KMS-11 (cell line): Measurements from ENCODE around the gene PFKFB4.

Experiments used
- H2AFZ ChIP-seq: fragments of 200-600 bp; sonication (generic); 2 replicates; pipeline ENCODE4 v1.6.1; 2016; ENCODE audit warnings: antibody characterized with exemption, mixed run types, low read depth
- H3K27ac ChIP-seq: fragments of 200-600 bp; sonication (generic); 2 replicates; pipeline ENCODE4 v1.6.1; 2016; ENCODE audit warnings: mild to moderate bottlenecking, mixed run types
- H3K27me3 ChIP-seq: fragments of 200-600 bp; sonication (generic); 2 replicates; pipeline ENCODE4 v1.6.1; 2017; ENCODE audit warnings: mild to moderate bottlenecking, low read depth, mixed run types, moderate library complexity; ENCODE audit not compliant: insufficient read depth
- H3K36me3 ChIP-seq: fragments of 200-600 bp; sonication (generic); 2 replicates; pipeline ENCODE4 v1.6.1; 2017; ENCODE audit warnings: mild to moderate bottlenecking, mixed run types; ENCODE audit not compliant: insufficient read depth
- H3K4me1 ChIP-seq: fragments of 200-600 bp; sonication (generic); 2 replicates; pipeline ENCODE4 v1.6.1; 2016; ENCODE audit warnings: mild to moderate bottlenecking, low read depth, mixed run types; ENCODE audit not compliant: poor library complexity, severe bottlenecking
- H3K4me2 ChIP-seq: fragments of 200-600 bp; sonication (generic); 2 replicates; pipeline ENCODE4 v1.7.0; 2016; ENCODE audit warnings: mild to moderate bottlenecking, mixed run types
- H3K4me3 ChIP-seq: fragments of 200-600 bp; sonication (generic); IDR thresholded peaks from 2 replicates; pipeline ENCODE4 v1.6.1; 2017; ENCODE audit warnings: low read depth, low read length, mixed read lengths; ENCODE audit not compliant: insufficient read depth
- H3K79me2 ChIP-seq: fragments of 200-600 bp; sonication (generic); 2 replicates; pipeline ENCODE4 v1.6.1; 2016; ENCODE audit warnings: low read depth, mixed run types; ENCODE audit not compliant: insufficient read depth
- H3K9ac ChIP-seq: fragments of 200-600 bp; sonication (generic); 2 replicates; pipeline ENCODE4 v1.6.1; 2016; ENCODE audit warnings: mild to moderate bottlenecking, mixed run types
- H4K20me1 ChIP-seq: fragments of 200-600 bp; sonication (generic); 2 replicates; pipeline ENCODE4 v1.6.1; 2016; ENCODE audit warnings: mild to moderate bottlenecking, mixed run types; ENCODE audit not compliant: insufficient read depth
- TF ChIP-seq, protein P1 (sequence below): fragments of 200-600 bp; sonication (generic); conservative IDR thresholded peaks from 2 replicates; pipeline ENCODE4 v1.6.1; 2017; ENCODE audit warnings: low read depth, mild to moderate bottlenecking, antibody characterized with exemption, low read length, moderate library complexity, mixed read lengths

PFKFB4 gene

DNA sequence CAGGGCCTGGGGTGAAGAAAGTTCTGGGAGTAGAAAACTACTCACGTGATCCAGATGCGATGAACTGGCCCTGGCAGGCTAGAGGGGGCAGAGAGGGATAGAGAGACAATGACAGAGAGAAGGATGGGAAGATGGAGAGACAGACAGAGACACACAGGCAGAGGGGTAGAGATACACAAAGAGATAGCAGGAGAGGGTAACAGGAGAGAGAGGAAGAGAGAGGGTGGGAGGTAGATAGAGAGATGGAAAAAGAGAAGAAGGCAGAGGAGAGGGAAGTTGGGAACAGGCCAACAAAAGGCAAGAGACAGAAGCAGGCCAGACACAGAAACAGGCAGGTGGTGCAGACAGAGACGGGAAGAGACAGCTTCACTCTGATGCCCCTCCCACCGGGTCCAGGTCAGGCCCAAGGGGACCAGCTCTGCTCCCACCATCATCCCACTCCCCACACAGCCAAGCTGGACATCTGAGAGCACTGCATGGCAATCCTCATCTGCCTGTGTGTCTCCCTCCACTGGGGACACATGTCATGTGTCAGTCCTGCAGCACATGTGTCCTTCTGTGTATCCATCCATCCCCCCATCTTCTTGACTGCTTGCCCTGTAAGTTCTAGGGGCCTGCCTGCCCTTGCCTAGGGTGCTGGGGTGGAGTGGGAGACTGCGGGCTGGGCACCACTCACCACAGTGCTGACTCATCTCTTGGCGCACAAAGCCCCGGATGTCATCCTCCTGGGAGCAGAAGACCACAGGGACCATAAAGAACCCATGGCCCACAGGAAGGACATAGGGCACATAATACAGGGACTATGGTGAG, 9.2 kb upstream of the PFKFB4 start:
- Histone ChIP-seq H3K27me3 (no peaks in the 10 kb centered on the region), H3K4me2 (no peak overlapping the region), H3K79me2 (no peaks in the 10 kb centered on the region), H3K27ac (no peak overlapping the region), H3K4me3 (no peak overlapping the region), H2AFZ (no peak overlapping the region), H4K20me1 (no peaks in the 10 kb centered on the region), H3K36me3 (no peaks in the 10 kb centered on the region), H3K9ac (no peak overlapping the region), H3K4me1 (no peaks in the 10 kb centered on the region)
- TF ChIP-seq, protein P1, sequence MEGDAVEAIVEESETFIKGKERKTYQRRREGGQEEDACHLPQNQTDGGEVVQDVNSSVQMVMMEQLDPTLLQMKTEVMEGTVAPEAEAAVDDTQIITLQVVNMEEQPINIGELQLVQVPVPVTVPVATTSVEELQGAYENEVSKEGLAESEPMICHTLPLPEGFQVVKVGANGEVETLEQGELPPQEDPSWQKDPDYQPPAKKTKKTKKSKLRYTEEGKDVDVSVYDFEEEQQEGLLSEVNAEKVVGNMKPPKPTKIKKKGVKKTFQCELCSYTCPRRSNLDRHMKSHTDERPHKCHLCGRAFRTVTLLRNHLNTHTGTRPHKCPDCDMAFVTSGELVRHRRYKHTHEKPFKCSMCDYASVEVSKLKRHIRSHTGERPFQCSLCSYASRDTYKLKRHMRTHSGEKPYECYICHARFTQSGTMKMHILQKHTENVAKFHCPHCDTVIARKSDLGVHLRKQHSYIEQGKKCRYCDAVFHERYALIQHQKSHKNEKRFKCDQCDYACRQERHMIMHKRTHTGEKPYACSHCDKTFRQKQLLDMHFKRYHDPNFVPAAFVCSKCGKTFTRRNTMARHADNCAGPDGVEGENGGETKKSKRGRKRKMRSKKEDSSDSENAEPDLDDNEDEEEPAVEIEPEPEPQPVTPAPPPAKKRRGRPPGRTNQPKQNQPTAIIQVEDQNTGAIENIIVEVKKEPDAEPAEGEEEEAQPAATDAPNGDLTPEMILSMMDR, result no peak

DNA sequence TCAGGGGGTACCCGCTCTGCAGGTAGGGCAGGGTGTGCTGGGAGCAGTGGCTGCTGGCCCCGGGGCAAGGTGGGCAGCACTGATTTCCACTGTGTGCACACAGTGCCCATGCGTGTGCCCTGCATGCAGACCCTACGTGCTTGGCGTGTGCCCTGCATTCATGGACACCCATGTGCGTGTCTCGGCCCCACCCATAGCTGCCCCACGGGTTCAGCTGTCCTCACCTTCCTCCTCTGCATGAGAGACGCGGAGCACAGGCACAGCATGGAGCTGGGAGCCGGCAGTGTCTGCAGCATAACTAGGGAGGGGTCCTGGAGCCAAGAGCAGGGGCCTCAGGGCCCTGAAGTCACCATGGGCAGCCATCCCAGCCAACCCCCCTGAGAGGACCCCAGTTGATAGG, 8.6 kb upstream of the PFKFB4 start:
- Histone ChIP-seq H3K36me3 (no peaks in the 10 kb centered on the region), H3K4me2 (no peak overlapping the region), H3K4me3 (no peak overlapping the region), H4K20me1 (no peaks in the 10 kb centered on the region), H3K27me3 (no peaks in the 10 kb centered on the region), H3K4me1 (no peaks in the 10 kb centered on the region), H3K79me2 (no peaks in the 10 kb centered on the region), H3K9ac (no peak overlapping the region), H2AFZ (no peak overlapping the region), H3K27ac (no peak overlapping the region)
- TF ChIP-seq, protein P1, result no peak

DNA sequence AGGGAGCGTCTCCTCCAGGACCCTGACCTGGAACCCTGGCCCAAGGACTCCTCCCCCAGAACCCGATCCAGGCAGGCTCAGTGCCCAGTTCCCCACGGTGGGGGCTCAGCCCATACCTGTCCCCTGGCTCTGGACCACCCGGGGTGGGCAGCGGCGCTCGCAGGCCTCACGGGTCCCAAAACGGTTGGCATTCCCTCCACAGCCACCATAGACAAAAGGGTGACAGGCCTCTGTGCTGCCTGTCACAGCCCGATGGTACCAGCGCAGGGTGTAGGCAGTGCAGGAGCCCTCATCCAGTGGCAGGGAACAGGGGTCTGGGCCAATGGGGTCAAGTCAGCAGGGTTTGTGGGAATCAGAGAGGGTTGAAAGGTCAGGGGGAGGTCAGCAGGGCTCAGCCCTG, 8.1 kb upstream of the PFKFB4 start:
- Histone ChIP-seq H3K9ac (no peak overlapping the region), H3K79me2 (no peaks in the 10 kb centered on the region), H3K36me3 (no peaks in the 10 kb centered on the region), H3K4me3 (no peak overlapping the region), H3K27me3 (no peaks in the 10 kb centered on the region), H4K20me1 (no peaks in the 10 kb centered on the region), H3K4me1 (no peaks in the 10 kb centered on the region), H2AFZ (no peak overlapping the region), H3K4me2 (no peak overlapping the region), H3K27ac (no peak overlapping the region)
- TF ChIP-seq, protein P1, result no peak

DNA sequence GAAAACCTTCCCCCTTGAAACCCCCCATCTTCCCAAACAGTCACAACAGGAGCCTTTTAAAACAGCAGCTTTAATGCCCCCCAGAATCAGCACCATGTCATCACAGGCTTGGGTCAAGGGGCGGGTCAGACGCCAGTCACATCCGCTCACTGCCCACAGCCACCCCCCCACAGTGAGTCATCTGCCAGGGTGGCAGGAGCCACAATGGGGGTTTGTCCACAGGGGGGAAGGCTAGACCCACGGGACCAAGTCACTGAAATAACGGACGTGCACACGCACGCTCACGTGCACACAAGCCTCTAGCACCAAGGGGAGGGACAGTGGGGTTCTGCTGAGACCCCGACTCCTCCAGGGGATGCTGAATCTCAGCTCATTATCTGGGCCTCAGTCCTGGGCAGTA, 7.4 kb upstream of the PFKFB4 start:
- Histone ChIP-seq H3K4me3 (no peak overlapping the region), H3K27me3 (no peaks in the 10 kb centered on the region), H3K27ac (no peak overlapping the region), H3K4me1 (no peaks in the 10 kb centered on the region), H2AFZ (no peak overlapping the region), H3K79me2 (no peaks in the 10 kb centered on the region), H4K20me1 (no peaks in the 10 kb centered on the region), H3K36me3 (no peaks in the 10 kb centered on the region), H3K4me2 (no peak overlapping the region), H3K9ac (no peak overlapping the region)
- TF ChIP-seq, protein P1, result no peak
